ENCODE data around the gene NCF4.

DNA sequence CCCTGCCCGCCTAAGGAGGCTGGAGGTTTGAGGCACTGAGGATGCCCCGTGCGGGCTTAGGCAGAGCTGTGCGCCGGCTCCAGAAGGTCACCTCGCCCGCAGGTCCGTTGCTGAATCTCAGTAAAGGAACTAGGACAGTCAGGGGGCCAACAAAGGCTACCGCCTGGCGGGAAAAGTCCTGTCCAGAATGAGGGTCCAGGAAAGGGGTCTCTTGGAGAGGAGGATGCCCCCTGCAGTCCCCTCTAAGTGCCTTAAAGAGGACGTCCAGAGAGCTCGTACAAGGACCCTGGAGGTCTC, 44.5 kb upstream of the NCF4 start:
- TF ChIP-seq, protein P1, sequence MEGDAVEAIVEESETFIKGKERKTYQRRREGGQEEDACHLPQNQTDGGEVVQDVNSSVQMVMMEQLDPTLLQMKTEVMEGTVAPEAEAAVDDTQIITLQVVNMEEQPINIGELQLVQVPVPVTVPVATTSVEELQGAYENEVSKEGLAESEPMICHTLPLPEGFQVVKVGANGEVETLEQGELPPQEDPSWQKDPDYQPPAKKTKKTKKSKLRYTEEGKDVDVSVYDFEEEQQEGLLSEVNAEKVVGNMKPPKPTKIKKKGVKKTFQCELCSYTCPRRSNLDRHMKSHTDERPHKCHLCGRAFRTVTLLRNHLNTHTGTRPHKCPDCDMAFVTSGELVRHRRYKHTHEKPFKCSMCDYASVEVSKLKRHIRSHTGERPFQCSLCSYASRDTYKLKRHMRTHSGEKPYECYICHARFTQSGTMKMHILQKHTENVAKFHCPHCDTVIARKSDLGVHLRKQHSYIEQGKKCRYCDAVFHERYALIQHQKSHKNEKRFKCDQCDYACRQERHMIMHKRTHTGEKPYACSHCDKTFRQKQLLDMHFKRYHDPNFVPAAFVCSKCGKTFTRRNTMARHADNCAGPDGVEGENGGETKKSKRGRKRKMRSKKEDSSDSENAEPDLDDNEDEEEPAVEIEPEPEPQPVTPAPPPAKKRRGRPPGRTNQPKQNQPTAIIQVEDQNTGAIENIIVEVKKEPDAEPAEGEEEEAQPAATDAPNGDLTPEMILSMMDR (conservative IDR thresholded peaks at IDR 0.05; ENCODE audit: low read depth, low read length): no peak
- no peak for TF ChIP-seq EZH2 (IDR thresholded peaks at IDR 0.05; ENCODE audit: borderline replicate concordance, low read depth, low read length, poor library complexity, severe bottlenecking)
